ENCODE data around the gene LRRC32. TPM values are rescaled to one million over a fixed set of nuclear protein-coding genes. Genes with fewer than 3 reads are reported as not detected.

Gene LRRC32
- total and polyA plus RNA-seq, 10 of the 15 experiments (the other 5 are each of a cell fraction or from before 2014, with no cell fraction given) = 0.56 to 20.8 (median 7.4) TPM

GRCh38 chr11:76626921-76627401 is 43.6 kb downstream of the LRRC32 start (continued):
- TF ChIP-seq NR2F1 (conservative IDR thresholded peaks at IDR 0.05) = peak; percentile 44; the same call in 1 of the 2 replicates
- TF ChIP-seq RUNX3 (IDR thresholded peaks at IDR 0.05; ENCODE audit: low read length) = peak; percentile 100
- TF ChIP-seq POLR2AphosphoS5 (IDR thresholded peaks at IDR 0.05; ENCODE audit: low read length) = no peak
- TF ChIP-seq ZBTB40 (IDR thresholded peaks at IDR 0.05; ENCODE audit: borderline replicate concordance) = no peak
- peak; percentile 98 for TF ChIP-seq CBFB (IDR thresholded peaks at IDR 0.05; ENCODE audit: low read depth)
- TF ChIP-seq NFYA (IDR thresholded peaks at IDR 0.05; ENCODE audit: borderline replicate concordance, low read depth, low read length) = no peak
- no peak for TF ChIP-seq RFX5 (IDR thresholded peaks at IDR 0.05; ENCODE audit: low read depth, low read length)
- TF ChIP-seq RBBP5 (conservative IDR thresholded peaks at IDR 0.05) = no peak
- TF ChIP-seq DPF2 (IDR thresholded peaks at IDR 0.05) = 0 out of 2 replicates have a peak, but pooled peaks have one; percentile 56
- peak; percentile 99 for TF ChIP-seq TBL1XR1 (IDR thresholded peaks at IDR 0.05; ENCODE audit: low read depth, low read length)
- TF ChIP-seq ZNF592 (IDR thresholded peaks at IDR 0.05) = 0 out of 2 replicates have a peak, but pooled peaks have one; percentile 17
- TF ChIP-seq STAT3 (IDR thresholded peaks at IDR 0.05; ENCODE audit: low read depth, low read length) = no peak
- TF ChIP-seq RCOR1 (conservative IDR thresholded peaks at IDR 0.05; ENCODE audit: low read depth, low read length) = peak; percentile 80; the same call in 1 of the 2 replicates
- peak; percentile 37; the same call in 1 of the 2 replicates for TF ChIP-seq GABPA (IDR thresholded peaks at IDR 0.05; ENCODE audit: low read depth)
- no peak for TF ChIP-seq ZNF384 (IDR thresholded peaks at IDR 0.05; ENCODE audit: borderline replicate concordance, low read depth, low read length)
- TF ChIP-seq IKZF1 (conservative IDR thresholded peaks at IDR 0.05) = peak; percentile 80
- no peak for TF ChIP-seq HDAC6 (IDR thresholded peaks at IDR 0.05; ENCODE audit: unreplicated experiment)
- TF ChIP-seq BHLHE40 (IDR thresholded peaks at IDR 0.05; ENCODE audit: borderline replicate concordance in 1 of 2, low read depth in 2 of 2, low read length in 1 of 2) = peak; percentile 76 to 88
- no peak for TF ChIP-seq STAT1 (conservative IDR thresholded peaks at IDR 0.05)
- TF ChIP-seq SPI1 (IDR thresholded peaks at IDR 0.05; ENCODE audit: borderline replicate concordance, insufficient read depth, low read depth, low read length) = peak; percentile 48
- no peak for TF ChIP-seq HCFC1 (IDR thresholded peaks at IDR 0.05; ENCODE audit: low read length)
- no peak for TF ChIP-seq MAX (IDR thresholded peaks at IDR 0.05; ENCODE audit: low read depth, low read length)
- TF ChIP-seq WRNIP1 (IDR thresholded peaks at IDR 0.05; ENCODE audit: borderline replicate concordance, low read depth, low read length) = no peak
- TF ChIP-seq SMAD5 (IDR thresholded peaks at IDR 0.05; ENCODE audit: low read depth) = no peak
- no peak for TF ChIP-seq SREBF2 (IDR thresholded peaks at IDR 0.05; ENCODE audit: low read length)
